NCI-H69 (cell line): ENCODE data around the gene EIF2B2.

Experiments
- DNase-seq: peaks from one replicate; lab custom pipeline; 2025; lab: John Stamatoyannopoulos, UW

EIF2B2 gene

DNA sequence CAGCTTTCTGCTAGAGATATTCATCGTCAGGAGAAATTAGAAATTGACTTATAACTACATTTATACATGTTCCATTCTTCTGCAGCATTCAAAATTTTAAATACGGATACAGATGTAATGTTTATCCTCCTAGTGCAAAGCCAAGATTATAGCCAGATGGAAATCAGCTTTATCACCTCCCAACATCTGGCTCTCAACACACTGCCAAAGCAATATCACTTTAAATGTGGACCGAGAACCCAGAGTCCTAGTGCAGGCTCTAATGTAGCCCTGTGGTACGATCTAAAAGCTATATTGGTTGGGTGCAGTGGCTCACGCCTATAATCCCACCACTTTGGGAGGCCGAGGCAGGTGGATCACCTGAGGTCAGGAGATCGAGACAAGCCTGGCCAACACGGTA, 42.0 kb downstream of the EIF2B2 start:
- DNase-seq, result no peak

DNA sequence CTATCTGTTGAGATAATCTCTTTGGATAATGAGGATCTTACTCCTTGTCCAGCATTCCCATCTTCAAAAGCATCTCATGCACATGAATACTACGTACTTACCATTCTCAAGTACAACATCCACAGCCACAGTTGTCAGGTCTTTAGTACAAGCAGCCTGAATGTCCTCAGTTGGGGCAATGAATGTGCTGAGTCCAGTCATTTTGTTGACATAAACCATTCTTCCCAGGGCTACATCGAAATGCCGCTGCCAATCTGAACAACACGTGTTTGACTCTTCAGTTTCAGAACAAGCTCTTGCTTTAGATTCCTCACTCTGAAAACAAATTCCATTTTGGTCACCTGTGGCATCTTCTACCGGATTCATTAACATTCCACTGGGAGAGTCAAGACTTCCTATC, 43.6 kb downstream of the EIF2B2 start:
- no peak for DNase-seq

DNA sequence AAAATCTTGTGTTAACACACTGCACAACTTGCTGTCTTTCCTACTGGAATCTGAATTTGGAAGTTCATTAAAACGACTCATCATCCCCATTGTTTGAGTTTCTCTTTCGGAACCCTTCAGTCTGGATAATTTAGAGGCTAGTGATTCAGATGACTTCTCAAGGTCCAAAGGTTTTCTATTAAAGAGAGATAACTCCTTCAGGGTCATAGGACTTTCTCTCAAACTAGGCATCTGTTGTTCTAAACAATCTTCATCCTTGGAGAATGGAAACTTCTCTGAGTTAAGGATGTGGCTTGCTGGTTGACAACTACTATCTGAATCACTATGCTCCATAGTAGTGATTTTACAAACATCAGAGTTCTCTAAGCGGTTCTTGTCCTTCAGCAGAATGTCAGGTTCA, 44.2 kb downstream of the EIF2B2 start:
- no peak for DNase-seq

DNA sequence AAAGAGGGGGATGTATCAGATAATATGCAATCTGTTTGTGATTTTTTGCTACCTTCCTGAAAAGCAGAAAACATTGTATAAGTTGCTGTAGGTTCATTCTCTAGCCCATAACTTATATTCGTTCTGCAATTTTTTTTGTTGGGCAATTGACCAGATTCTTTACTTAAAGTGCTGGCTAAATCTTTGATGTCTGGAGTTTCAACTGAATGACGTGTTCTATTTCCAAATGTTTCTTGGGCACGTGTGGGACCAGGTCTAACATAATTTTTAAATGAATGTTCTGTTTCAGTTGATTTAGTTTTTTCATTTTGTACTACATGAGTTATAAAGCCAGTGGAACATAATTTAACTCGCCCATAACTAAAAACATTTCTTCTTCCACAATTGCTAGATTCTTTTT, 44.8 kb downstream of the EIF2B2 start:
- no peak for DNase-seq

DNA sequence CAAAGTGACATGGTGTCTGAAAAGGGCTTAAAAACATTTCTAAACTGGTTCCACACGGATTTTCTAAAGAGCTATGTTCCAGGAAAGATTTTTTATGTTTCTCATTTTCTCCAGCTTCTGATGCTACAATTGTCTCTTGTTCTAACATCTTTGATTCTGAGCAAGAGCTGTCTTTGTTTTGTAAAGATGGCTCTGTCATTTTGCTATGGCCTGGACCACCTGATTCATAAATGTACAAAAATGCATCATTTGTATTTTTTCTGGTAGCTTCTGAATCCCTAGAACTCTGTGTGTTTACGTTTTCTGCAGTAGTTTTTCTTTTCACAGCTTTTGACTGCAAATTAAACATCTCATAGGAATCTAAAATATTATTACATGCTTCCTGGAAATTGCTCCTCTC, 45.4 kb downstream of the EIF2B2 start:
- DNase-seq, result no peak

DNA sequence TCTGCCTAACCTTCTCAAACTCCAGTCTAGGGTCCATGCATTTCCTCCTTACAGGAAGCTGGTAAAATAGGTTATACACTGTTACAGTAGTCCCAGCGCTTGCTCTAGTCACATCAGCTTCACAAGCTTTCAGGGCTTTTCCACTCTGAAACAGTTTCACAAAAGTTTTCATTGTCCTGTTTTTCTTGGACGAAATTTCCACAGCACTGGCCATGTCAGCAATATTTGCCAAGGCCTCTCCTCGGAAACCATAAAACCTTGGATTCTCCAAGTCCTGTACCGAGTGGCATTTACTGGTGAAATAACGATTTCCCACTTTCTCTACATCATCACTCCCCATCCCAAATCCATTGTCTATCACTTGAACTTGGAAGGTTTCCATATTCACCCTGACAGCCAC, 46.4 kb downstream of the EIF2B2 start:
- DNase-seq, result no peak

DNA sequence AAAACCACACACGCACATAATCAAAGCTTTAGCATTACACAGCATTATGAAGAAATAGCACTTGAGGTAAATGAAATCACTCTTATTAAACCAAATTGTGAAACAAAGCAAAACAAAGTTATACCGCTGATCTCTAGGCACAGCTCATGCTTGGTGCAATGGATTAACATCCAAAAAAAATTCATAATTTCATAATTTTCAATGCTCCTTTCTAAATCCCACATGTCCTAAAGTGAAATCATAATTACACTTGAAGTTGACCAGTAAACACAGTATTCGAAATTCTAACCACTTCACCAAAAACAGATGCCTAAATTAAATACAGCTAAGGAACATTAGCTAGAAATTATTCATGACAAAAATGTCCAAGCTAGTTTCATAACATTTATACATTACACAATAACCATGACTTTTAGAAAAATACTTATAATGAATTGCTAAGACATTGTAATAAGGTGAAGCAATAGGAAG, 47.0 kb downstream of the EIF2B2 start:
- DNase-seq, result no peak

DNA sequence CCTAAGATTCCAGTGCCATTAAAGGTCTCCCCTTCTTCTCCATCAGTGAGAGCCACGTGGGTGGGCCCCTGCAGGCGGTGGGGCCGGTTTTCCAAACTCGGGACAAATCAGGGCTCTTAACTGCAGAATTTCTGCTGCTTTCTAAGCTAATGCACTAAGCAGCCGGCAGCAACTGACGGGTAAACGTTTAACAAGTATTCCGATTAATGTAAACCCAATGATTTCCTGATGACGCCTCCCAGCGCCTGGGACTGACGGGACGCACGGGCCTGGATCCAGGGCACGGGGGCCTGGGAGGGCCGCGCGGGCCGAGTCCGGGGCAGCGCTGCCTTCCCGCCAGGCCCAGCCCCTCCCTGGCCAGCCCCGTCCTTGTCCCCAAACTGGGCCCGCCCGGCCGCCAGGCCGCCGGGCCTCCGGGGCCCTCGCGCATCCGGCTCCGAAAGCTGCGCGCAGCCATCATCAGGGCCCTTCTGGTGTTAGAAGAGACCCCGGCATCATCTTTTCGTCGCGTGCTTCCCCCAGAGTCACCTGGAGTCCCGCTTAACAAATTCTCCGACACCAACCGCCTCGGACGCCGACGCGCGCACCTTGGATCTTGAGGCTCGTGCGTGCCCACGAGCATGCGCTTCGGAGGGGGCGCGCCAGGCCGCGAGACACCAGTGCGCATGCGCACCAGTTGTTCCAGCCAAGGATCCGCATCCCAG, 48.3 kb downstream of the EIF2B2 start, which contains the start of gene MLH3:
Gene MLH3 (minus strand): TSS at position 616 of the 704 bp plus-strand sequence. CDS start 1,812 bp downstream, outside the sequence.
- DNase-seq, result peak; percentile 96

DNA sequence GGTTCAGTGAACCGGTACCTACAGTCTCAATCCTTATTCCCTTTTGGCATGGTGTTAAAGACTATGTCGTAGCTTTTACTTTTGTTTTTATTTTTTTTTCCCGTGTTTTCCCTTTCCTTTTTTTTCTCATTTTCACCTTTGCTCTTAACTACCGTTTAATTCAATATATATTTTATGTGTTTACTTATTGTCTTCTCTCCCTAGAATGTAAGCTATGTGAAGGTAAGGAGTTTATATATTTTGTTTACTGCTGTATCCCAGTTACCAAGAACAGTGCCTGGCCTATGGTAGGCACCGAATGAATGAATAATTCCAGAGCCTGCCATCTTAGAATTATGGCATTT, 48.8 kb downstream of the EIF2B2 start:
- peak; percentile 37 for DNase-seq

DNA sequence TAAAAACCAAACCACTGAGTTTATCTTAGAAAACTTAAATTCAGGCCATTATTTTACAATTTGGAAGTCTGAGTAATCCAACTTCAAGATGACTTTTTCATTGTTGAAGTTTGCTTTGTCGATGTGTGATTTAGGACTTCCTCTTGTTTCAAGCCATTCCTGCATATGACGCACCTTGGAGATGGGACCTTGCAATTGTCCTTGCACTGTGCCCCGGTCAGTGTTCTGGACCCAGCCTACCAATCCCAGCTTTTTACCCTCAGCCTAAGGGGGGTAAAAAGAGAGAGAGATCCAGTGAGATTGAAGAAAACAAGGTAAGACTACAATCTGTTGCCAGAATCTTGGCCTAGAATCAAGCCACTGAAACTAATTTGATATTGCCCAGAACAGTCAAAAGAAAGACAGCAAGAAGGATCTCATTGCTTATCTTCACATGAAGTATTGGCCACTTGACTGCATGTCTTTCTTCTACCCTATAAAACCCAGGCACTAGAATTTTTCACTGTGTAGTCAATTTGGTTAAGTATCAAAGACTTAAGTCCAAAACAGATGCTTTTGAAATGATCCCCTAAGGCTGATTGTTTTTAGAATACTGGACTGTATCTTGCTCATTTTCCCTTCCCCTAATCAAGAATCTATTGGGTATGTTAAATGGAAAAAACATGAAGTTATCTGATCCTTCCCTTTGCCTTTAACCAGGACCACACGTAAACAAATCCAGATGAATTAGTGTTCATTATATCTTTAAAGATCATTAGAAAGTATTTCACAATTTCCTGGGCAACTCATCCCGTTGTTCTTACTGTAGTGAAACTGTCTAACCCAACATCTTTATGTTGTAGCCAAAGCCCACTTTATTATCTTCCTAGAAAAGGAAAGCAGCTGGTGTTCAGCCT, 50.9 kb downstream of the EIF2B2 start:
- DNase-seq, result no peak

DNA sequence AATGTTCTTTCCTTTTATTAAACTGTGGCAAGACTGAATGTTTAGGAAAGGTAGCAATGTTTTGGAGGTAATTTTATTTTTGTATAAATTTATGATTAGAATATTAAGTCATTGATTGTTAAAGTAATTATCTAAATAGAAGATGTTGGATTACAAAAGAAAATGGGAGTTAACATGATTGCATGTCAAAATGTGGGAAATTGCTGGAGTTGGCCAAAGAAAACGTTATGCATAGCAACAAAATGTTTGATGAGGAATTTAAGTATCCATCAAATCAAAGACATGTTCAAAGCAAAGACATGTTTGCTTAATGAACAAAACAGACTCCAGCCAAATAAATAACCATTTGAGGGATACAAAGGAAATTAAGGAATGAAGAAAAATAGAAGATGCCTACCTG, 51.7 kb downstream of the EIF2B2 start:
- DNase-seq, result no peak

DNA sequence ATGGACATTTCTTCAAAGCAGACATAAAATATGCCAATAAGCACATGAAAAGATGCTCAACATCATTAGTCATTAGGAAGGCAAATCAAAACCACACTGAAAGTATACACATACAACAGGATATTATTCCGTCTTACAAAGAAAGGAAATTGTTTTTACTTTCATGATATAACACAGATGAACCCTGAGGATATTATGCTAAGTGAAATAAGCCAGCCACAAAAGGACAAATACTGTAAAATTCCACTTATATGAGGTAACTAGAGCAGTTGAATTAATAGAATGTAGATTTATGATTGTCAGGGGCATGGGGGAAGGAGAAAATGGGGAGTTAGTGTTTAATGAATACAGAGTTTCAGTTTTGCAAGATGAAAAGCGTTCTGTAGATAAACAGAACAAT, 56.9 kb downstream of the EIF2B2 start:
- DNase-seq, result no peak

DNA sequence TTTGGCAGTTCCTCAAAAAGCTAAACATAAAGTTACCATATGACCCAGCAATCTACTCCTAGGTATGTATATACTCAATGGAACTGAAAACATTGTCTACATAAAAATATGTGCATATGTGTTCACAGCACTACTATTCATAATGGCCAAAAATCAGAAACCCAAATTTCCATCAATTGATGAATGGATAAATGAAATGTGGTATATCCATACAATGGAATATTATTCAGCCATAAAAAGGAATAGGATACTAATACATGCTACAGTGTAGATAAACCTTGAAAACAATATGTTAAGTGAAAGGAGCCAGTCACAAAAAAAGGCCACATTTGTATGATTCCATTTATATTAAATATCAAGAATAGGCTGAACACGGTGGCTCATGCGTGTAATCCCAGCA, 57.7 kb downstream of the EIF2B2 start:
- no peak for DNase-seq
